T-helper 17 cell (primary cell): ENCODE results near the gene SGO1. TPM values are rescaled to one million over a fixed set of nuclear protein-coding genes. Genes with fewer than 3 reads are reported as not detected.

Source experiments
- ATAC-seq: fragments of 150-1000 bp; cut with Tn5 transposase; 2 replicates; pipeline ENCODE4 v1.10.0; 2021; ENCODE audit warnings: mild to moderate bottlenecking, moderate library complexity
- DNase-seq, 3 donors: peaks; one replicate each; pipeline versions ENCODE4 v3.0.0 to v3.0.0-alpha.2; 2020 to 2021
- H3K9me3 ChIP-seq: one replicate; pipeline ENCODE4 v1.7.0; 2013; ENCODE audit warnings: low read length, mild to moderate bottlenecking; ENCODE audit not compliant: control insufficient read depth, poor library complexity, severe bottlenecking
- H3K27ac Mint-ChIP-seq: one replicate; pipeline ENCODE4 v1.8.0; 2022; ENCODE audit warnings: mild to moderate bottlenecking, moderate library complexity, mixed read lengths
- H3K27me3 Mint-ChIP-seq: one replicate; pipeline ENCODE4 v1.8.0; 2022; ENCODE audit warnings: mixed read lengths
- H3K36me3 Mint-ChIP-seq: one replicate; pipeline ENCODE4 v1.8.0; 2022; ENCODE audit warnings: low read depth, mixed read lengths
- H3K4me1 Mint-ChIP-seq: one replicate; pipeline ENCODE4 v1.8.0; 2022; ENCODE audit warnings: mild to moderate bottlenecking, mixed read lengths
- H3K4me3 Mint-ChIP-seq: one replicate; pipeline ENCODE4 v1.8.0; 2022; ENCODE audit warnings: mild to moderate bottlenecking, moderate library complexity, mixed read lengths
- total RNA-seq, 4 donors: library from RNA in 2 of 4; stranded (reverse) in 2 of 4; gene quantifications; one replicate each; pipeline ENCODE4 v1.2.3 and lab custom pipeline; 2022 to 2026

SGO1 gene
- total RNA-seq, 2 donors from 2014 or later, result 1.0 to 1.5 TPM

- Mint-ChIP-seq H3K4me3 (no peak overlapping the region), H3K27me3 (no peaks in the 10 kb centered on the region), H3K4me1 (peaks cover 7% of the 10 kb centered on the region), H3K27ac (no peak overlapping the region), H3K36me3 (peaks cover 4% of the 10 kb centered on the region)
- H3K9me3 ChIP-seq, result no peaks in the 10 kb centered on the region
- ATAC-seq (no peak), DNase-seq (no peak)
These were observed 8.9 kb upstream of the SGO1 start for GRCh38 chr3:20194793-20195460.

GRCh38 chr3:20190991-20191390 lies 5.0 kb upstream of the SGO1 start:
- no peaks in the 10 kb centered on the region for H3K9me3 ChIP-seq
- H3K36me3 Mint-ChIP-seq, result peaks cover 4% of the 10 kb centered on the region
- peaks cover 3% of the 10 kb centered on the region for H3K4me1 Mint-ChIP-seq
- no peak for DNase-seq
- no peak for ATAC-seq
- H3K4me3 Mint-ChIP-seq, result no peak overlapping the region
- no peaks in the 10 kb centered on the region for H3K27me3 Mint-ChIP-seq
- no peak overlapping the region for H3K27ac Mint-ChIP-seq

- DNase-seq (no peak), ATAC-seq (peak; percentile 3)
- no peaks in the 10 kb centered on the region for H3K9me3 ChIP-seq
- H3K36me3 Mint-ChIP-seq, result peaks cover 2% of the 10 kb centered on the region
- H3K4me1 Mint-ChIP-seq, result peaks cover 3% of the 10 kb centered on the region
- H3K27me3 Mint-ChIP-seq, result no peaks in the 10 kb centered on the region
- H3K27ac Mint-ChIP-seq, result no peak overlapping the region
- H3K4me3 Mint-ChIP-seq, result no peak overlapping the region
These were observed 596 bp upstream of the SGO1 start for GRCh38 chr3:20186600-20187004.

GRCh38 chr3:20185331-20185678 lies 701 bp downstream of the SGO1 start:
- no peak overlapping the region for H3K27ac Mint-ChIP-seq
- no peak for DNase-seq
- no peak overlapping the region for H3K4me3 Mint-ChIP-seq
- no peaks in the 10 kb centered on the region for H3K36me3 Mint-ChIP-seq
- H3K9me3 ChIP-seq, result no peaks in the 10 kb centered on the region
- H3K4me1 Mint-ChIP-seq, result no peaks in the 10 kb centered on the region
- ATAC-seq, result no peak
- no peaks in the 10 kb centered on the region for H3K27me3 Mint-ChIP-seq

GRCh38 chr3:20182206-20182605 lies 3.8 kb downstream of the SGO1 start:
- no peak for DNase-seq
- no peak for ATAC-seq
- Mint-ChIP-seq H3K27ac (no peak overlapping the region), H3K36me3 (no peaks in the 10 kb centered on the region), H3K4me3 (no peak overlapping the region), H3K4me1 (no peaks in the 10 kb centered on the region), H3K27me3 (no peaks in the 10 kb centered on the region)
- no peaks in the 10 kb centered on the region for H3K9me3 ChIP-seq

- H3K4me3 Mint-ChIP-seq, result no peak overlapping the region
- DNase-seq (no peak), ATAC-seq (no peak)
- H3K27ac Mint-ChIP-seq, result no peak overlapping the region
- H3K27me3 Mint-ChIP-seq, result no peaks in the 10 kb centered on the region
- no peaks in the 10 kb centered on the region for H3K36me3 Mint-ChIP-seq
- H3K9me3 ChIP-seq, result no peaks in the 10 kb centered on the region
- H3K4me1 Mint-ChIP-seq, result no peaks in the 10 kb centered on the region
These were observed 4.7 kb downstream of the SGO1 start for GRCh38 chr3:20181276-20181675.

- Mint-ChIP-seq H3K4me3 (no peak overlapping the region), H3K27ac (no peak overlapping the region), H3K36me3 (peaks cover 2% of the 10 kb centered on the region), H3K27me3 (no peaks in the 10 kb centered on the region), H3K4me1 (peaks cover 2% of the 10 kb centered on the region)
- DNase-seq (no peak), ATAC-seq (no peak)
- H3K9me3 ChIP-seq, result no peaks in the 10 kb centered on the region
These were observed 12.1 kb downstream of the SGO1 start for GRCh38 chr3:20173844-20174410.

- no peaks in the 10 kb centered on the region for H3K9me3 ChIP-seq
- Mint-ChIP-seq H3K27ac (peak overlapping the region; percentile 2), H3K4me3 (peak overlapping the region; percentile 9), H3K4me1 (peaks cover 26% of the 10 kb centered on the region), H3K27me3 (no peaks in the 10 kb centered on the region), H3K36me3 (no peaks in the 10 kb centered on the region)
- DNase-seq (no peak), ATAC-seq (no peak)
These were observed 24.3 kb downstream of the SGO1 start for GRCh38 chr3:20161714-20162113.

GRCh38 chr3:20160230-20160629 lies 25.8 kb downstream of the SGO1 start:
- Mint-ChIP-seq H3K4me3 (peak overlapping the region; percentile 7), H3K36me3 (peaks cover 2% of the 10 kb centered on the region), H3K27ac (peak overlapping the region; percentile 87), H3K4me1 (peaks cover 25% of the 10 kb centered on the region), H3K27me3 (no peaks in the 10 kb centered on the region)
- ATAC-seq (peak; percentile 28), DNase-seq (no peak)
- H3K9me3 ChIP-seq, result no peaks in the 10 kb centered on the region

- DNase-seq, result no peak
- peaks cover 18% of the 10 kb centered on the region for H3K4me1 Mint-ChIP-seq
- no peak for ATAC-seq
- peak overlapping the region; percentile 78 for H3K27ac Mint-ChIP-seq
- peaks cover 4% of the 10 kb centered on the region for H3K36me3 Mint-ChIP-seq
- H3K27me3 Mint-ChIP-seq, result no peaks in the 10 kb centered on the region
- H3K4me3 Mint-ChIP-seq, result no peak overlapping the region
- H3K9me3 ChIP-seq, result no peaks in the 10 kb centered on the region
These were observed 31.1 kb downstream of the SGO1 start for GRCh38 chr3:20154928-20155327.

- no peak for DNase-seq
- peaks cover 13% of the 10 kb centered on the region for H3K4me1 Mint-ChIP-seq
- H3K36me3 Mint-ChIP-seq, result peaks cover 4% of the 10 kb centered on the region
- peak overlapping the region; percentile 78 for H3K27ac Mint-ChIP-seq
- ATAC-seq, result no peak
- H3K4me3 Mint-ChIP-seq, result no peak overlapping the region
- H3K27me3 Mint-ChIP-seq, result no peaks in the 10 kb centered on the region
- H3K9me3 ChIP-seq, result no peaks in the 10 kb centered on the region
These were observed 31.9 kb downstream of the SGO1 start for GRCh38 chr3:20154078-20154477.

GRCh38 chr3:20148466-20148865 lies 37.5 kb downstream of the SGO1 start:
- H3K4me1 Mint-ChIP-seq, result peaks cover 11% of the 10 kb centered on the region
- H3K36me3 Mint-ChIP-seq, result peaks cover 2% of the 10 kb centered on the region
- no peaks in the 10 kb centered on the region for H3K9me3 ChIP-seq
- DNase-seq, result no peak
- ATAC-seq, result no peak
- H3K27ac Mint-ChIP-seq, result peak overlapping the region; percentile 29
- no peaks in the 10 kb centered on the region for H3K27me3 Mint-ChIP-seq
- H3K4me3 Mint-ChIP-seq, result no peak overlapping the region

- Mint-ChIP-seq H3K27me3 (no peaks in the 10 kb centered on the region), H3K4me1 (peaks cover 11% of the 10 kb centered on the region), H3K36me3 (peaks cover 8% of the 10 kb centered on the region), H3K4me3 (no peak overlapping the region), H3K27ac (no peak overlapping the region)
- DNase-seq (no peak), ATAC-seq (no peak)
- H3K9me3 ChIP-seq, result no peaks in the 10 kb centered on the region
These were observed 38.6 kb downstream of the SGO1 start for GRCh38 chr3:20147361-20147760.

GRCh38 chr3:20146301-20146700 lies 39.7 kb downstream of the SGO1 start:
- Mint-ChIP-seq H3K4me3 (no peak overlapping the region), H3K27ac (no peak overlapping the region), H3K4me1 (peaks cover 11% of the 10 kb centered on the region), H3K27me3 (no peaks in the 10 kb centered on the region), H3K36me3 (peaks cover 9% of the 10 kb centered on the region)
- no peak for ATAC-seq
- no peak for DNase-seq
- H3K9me3 ChIP-seq, result no peaks in the 10 kb centered on the region
